Putamen (tissue), 1 donor: ENCODE data around the gene HOXC11.

Source experiments
- DNase-seq: peaks from one replicate; pipeline ENCODE4 v3.0.0-alpha.2; 2016; ENCODE audit warnings: low spot score

HOXC11 gene

GRCh38 chr12:53972722-53973235, at the start of gene HOXC11:
TSS of gene HOXC11 (plus strand) at chr12:53973126. CDS start at chr12:53973242, 116 bp downstream.
- DNase-seq, result no peak

- no peak for DNase-seq
Measured at GRCh38 chr12:53924521-53925405, 48.2 kb upstream of the HOXC11 start.

DNA sequence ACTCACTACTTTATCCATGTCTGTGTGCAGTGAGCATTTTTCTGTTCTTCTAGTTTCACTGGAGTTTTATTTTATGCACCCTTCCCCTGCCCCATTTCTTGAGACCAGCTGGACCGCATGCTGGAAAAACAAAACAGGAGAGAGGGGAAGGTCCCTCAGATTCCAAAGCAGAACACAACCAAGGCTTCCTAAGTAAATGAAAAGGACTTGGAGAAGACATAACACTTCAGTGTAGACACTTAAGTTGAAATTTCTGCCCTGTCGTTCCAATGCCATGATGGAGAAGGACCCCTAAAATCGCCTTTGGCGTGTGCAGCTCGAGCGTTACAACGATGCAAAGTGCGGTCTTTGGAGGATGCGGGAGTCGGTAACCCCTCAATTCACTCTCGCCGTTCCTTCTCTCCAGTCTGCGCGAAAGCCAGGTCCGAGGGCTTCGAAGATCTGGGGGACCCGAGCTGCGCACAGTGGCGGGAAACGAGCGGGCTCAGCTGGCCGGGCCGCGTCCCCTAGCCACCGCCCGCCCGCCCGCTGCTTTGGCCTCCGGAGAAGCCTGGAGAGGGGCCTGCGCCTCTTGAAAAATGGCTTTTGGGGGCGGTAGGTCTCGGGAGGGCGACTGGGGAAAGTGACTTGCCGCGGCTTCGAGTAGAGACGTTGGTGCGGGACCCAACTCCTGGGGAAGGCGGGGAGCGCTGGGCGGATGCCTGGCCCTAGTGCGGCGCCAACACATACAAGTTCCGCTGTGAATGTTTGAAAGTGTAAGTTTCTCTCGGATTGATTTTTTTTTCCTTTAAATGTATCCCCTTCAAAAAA, 45.5 kb upstream of the HOXC11 start:
- no peak for DNase-seq

DNA sequence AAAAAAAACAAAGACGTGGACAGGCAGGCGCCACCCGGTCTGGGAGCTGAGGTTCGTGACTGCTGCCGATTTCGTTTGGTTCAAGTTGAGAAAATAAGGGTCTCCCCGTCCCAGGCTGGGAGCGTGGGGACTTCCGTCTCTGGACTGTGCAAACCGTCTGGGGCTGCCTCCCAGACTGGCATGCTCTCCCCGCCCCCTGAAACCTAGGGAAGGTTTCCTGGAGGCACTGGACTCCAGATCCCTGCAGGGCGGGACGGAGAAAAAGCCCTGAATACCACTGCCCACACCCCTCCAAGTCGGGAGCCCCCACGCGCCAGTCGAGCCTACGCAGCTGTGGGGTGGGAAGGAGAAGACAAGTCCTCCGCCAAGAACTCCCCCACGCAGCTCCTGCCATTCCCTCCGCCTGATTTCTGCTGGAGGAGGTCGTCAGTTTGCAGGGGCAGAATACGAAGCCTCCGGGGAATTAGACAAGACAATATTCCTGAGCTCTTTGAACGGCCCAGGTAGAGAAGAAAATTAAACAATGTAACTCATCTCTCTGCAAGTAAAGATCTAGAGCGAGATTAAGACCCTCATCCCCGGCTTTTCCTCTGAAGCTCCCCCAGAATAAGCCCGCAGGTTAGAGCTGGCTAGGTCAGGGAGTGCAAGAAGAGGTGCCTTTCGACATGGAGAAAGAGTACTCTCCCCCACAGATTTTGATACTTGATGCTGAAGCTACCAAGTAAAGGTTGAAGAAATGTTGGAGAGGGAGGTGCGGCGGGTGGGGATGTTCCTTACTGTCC, 44.7 kb upstream of the HOXC11 start:
- DNase-seq, result no peak

DNA sequence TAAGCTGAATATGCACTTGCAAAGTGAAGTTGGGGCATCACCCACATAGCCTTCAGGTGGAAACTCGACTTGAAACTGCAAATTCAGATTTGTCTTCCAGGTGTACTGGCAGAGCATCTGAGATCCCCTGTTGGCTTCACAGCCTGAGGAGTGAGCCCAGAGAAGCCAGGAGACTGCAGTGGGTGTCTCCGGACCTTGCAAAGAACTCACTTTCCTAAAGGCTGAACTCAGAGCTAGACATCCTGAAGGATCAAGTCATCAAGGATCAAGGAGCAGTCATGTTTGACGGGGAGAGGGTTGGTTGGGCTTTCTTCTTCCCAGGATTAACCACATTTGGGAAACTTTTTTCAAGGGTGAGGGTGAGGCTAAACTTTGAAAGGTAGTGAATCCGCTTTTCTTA, 43.4 kb upstream of the HOXC11 start:
- no peak for DNase-seq

DNA sequence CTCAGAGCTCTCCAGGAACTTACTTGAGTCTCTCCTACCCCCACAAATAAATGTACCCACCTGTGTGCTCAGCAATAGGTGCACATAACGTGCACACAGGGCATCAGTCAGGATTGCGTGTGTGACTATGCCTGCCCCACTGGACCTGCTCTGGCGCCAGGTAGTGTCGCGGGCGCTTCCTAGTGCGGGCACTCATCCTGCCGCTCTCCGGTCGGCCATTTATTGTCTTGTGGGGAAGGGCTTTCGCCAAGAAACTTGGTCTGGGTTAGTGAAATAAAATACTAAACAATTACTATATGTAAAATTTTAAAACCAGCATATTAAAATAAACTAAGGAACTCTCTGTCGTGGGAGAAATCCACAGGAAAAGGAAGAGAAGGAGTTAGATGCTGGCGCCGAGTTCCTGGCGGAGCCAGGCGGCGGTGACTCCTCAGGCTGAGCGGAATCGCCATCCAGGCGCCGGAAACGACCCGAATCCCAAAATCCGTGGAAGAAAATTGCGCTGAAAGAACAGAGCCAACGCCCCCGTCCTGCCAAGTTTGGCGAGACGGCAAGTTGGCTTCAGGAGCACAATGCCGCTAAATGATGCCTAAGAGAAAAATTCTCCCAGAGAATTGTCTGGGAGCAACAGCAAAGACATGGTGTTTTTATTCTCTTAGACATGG, 42.2 kb upstream of the HOXC11 start:
- no peak for DNase-seq

- no peak for DNase-seq
Measured at GRCh38 chr12:53931844-53932581, 40.9 kb upstream of the HOXC11 start.

DNA sequence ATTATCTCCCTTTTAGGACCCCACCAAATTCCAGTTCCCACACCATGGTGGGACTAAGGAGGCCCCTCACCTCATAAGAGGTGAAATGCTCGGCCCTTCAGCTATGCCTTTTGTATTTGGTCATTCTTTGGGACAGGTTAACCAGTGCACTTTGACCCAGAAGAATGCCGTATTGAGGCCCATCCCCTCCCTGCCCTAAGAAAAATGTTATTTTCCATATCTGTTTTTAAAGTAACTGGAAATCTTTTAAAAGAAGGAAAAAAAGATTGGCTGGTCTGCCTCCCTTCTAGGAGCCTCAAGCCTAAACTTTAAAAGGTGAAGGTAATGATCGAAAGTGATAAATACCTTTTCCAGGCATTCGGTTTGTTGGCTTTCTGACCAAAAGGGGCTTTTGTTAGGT, 40.0 kb upstream of the HOXC11 start:
- no peak for DNase-seq

DNA sequence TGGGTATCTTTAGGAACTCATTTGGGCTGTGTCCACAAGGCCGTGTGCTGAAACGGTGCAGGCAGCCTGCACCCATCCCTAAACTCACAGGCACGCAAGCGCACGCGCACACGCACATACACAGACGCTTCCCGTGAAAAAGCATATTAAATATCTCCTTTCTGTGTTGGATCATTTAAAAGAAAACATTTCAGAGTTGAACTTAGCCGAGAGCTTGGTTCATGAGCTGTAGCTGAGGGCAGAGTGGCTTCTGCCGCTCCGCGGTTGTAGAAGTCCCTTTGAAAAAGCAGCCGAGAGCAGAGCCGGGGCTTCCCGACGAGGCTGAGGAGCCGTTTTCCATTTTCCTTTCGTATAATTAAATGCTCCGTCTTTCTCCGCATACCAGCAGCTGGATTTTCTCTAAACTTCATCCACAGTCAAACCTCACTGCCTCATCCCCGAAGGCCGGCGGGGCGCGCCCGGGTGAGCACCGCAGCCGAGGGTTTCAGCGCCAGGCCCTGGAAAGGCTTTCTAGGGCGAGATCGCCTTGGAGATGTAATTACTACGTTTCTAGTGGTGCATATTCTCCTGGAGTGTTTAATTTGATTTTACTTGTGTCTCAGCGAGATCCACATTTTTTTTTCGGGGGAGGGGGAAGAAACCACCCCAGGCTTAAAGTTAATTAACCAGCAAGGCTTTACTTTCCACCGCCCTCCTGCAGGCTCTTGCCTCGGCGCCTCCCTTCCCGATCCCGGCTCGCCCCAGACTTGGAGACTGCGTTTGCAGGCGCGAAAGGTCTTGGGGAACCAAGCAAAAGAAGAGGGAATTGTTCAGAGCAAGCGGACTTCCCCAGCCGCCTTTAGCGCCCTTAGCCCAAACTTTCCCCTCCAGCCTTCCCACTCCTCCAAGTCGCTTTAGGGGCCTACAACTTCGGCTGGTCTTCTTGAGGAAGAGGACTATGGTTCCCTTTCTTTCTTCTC, 37.3 kb upstream of the HOXC11 start:
- no peak for DNase-seq

DNA sequence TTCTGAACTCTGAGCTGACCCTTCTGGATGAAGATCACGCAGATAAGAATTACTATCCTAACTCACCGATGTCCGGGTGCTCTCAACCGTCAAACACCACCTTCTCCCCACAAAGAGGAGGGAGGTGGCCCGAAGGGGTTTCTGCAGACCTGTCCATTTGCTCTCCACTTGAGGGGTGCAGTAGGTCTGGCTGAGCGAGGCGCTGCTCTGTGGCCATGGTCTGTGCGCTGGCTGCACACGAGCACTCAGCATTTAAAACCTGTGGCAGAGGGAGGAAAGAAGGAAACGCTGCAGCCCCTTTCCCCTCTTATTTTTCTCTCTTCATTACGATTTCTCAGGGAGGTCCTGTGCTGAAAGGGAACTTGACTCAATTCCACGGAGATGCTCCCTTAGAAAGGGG, 35.8 kb upstream of the HOXC11 start:
- no peak for DNase-seq

GRCh38 chr12:53937596-53938325, 35.2 kb upstream of the HOXC11 start:
- DNase-seq, result no peak

DNA sequence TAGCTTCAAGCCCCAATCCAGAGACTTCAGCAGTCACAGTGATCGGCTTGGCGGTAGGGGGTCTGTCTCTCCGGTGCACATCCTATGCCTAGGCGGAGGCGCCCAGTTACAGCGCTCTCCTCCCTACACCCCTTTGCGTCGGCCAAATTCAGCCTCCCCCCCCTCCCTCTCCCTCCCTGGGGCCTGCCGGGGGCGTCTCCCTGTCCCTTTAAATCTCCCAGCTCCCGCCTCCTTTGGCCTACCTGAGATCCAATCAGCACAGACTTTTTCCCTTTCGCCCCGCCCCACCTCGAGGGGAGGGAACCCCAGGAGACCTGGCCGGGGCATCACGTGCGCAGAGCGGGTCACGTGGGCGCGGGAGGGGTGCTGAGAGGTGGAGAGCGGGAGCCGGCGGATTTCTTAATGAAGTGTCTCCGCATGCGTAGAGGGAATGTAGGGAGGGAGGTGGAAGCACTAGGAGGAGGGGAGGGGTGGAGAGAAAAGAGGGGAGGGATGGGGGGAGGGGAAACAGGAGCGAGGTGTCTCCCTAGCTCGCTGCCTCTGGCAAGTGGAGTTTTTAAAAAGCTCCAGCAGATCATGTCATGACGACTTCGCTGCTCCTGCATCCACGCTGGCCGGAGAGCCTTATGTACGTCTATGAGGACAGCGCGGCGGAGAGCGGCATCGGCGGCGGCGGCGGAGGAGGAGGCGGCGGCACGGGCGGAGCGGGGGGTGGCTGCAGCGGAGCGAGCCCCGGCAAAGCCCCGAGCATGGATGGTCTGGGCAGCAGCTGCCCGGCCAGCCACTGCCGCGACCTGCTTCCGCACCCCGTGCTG, 34.4 kb upstream of the HOXC11 start, which contains the start of gene HOXC13:
TSS of gene HOXC13 (plus strand) at position 506 of the 815 bp plus-strand sequence. CDS start at position 582, 76 bp downstream.
- DNase-seq, result no peak

- DNase-seq, result no peak
Measured at GRCh38 chr12:53939141-53940108, 33.5 kb upstream of the HOXC11 start.

DNA sequence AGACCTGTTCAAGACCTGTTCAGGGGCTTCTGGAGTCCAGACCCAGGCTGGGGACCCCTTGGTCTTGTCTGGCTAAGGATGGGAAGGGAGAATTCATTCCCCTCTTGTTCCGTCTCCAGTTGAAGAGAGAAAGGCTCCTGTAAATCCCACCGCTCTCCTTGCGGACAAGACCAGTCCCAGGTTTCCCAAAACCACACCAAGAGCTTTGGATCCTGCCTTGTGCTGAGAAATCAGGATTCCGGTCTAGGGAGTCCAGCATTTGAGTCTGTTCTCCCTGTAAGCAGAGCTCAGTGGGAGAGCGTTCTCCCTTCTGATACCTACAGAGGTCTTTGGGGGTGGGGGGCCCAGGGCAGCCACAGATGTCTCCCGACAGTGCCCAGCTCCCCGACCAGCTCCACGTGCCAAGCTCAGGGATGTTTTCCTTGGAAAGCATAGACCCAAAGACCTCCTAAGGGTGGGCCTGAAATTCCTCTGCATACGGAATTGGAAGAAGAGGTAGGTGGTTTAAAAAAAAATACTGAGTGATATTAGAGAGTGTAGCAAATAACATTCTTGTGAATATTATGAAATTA, 32.4 kb upstream of the HOXC11 start:
- no peak for DNase-seq

- no peak for DNase-seq
Measured at GRCh38 chr12:53941187-53941586, 31.7 kb upstream of the HOXC11 start.

- no peak for DNase-seq
Measured at GRCh38 chr12:53941750-53942149, 31.2 kb upstream of the HOXC11 start.
